Measurements from ENCODE around the gene MSL3B.

- TF ChIP-seq, protein P1, sequence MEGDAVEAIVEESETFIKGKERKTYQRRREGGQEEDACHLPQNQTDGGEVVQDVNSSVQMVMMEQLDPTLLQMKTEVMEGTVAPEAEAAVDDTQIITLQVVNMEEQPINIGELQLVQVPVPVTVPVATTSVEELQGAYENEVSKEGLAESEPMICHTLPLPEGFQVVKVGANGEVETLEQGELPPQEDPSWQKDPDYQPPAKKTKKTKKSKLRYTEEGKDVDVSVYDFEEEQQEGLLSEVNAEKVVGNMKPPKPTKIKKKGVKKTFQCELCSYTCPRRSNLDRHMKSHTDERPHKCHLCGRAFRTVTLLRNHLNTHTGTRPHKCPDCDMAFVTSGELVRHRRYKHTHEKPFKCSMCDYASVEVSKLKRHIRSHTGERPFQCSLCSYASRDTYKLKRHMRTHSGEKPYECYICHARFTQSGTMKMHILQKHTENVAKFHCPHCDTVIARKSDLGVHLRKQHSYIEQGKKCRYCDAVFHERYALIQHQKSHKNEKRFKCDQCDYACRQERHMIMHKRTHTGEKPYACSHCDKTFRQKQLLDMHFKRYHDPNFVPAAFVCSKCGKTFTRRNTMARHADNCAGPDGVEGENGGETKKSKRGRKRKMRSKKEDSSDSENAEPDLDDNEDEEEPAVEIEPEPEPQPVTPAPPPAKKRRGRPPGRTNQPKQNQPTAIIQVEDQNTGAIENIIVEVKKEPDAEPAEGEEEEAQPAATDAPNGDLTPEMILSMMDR (IDR thresholded peaks at IDR 0.05) = no peak
- TF ChIP-seq POLR2A (IDR thresholded peaks at IDR 0.05) = no peak
These were observed 44.7 kb upstream of the MSL3B start for GRCh38 chr2:233912691-233913423.
